Gastrocnemius medialis (tissue), 4 donors: ENCODE results near the gene PRIMA1. TPM values are rescaled to one million over a fixed set of nuclear protein-coding genes. Genes with fewer than 3 reads are reported as not detected.

Source experiments
- ATAC-seq, 2 donors: fragments of 150-250 bp; one replicate each; pipeline ENCODE4 v1.9.1; 2016
- DNase-seq, 2 donors: peaks; one replicate each; pipeline ENCODE4 v3.0.0-alpha.2; 2019
- H3K27ac ChIP-seq, 4 donors: fragments of 200-600 bp; sonication (generic); 1 replicate in 1 of 4; 2 replicates in 3 of 4; pipeline ENCODE4 v1.5.1; 2016 to 2018; ENCODE audit warnings: mild to moderate bottlenecking in 2 of 4, moderate library complexity in 1 of 4
- H3K27me3 ChIP-seq, 3 donors: fragments of 200-600 bp; sonication (generic) in 2 of 3; 1 replicate in 1 of 3; 2 replicates in 2 of 3; pipeline versions ENCODE4 v1.5.1 to v1.6.0; 2016 to 2019; ENCODE audit warnings: mild to moderate bottlenecking in 1 of 3, moderate library complexity in 1 of 3
- H3K36me3 ChIP-seq, 2 donors: fragments of 200-600 bp; sonication (generic) in 1 of 2; one replicate each; pipeline ENCODE4 v1.5.1; 2017 to 2018
- H3K4me1 ChIP-seq, 2 donors: fragments of 200-600 bp; sonication (generic) in 1 of 2; one replicate each; pipeline ENCODE4 v1.5.1; 2016 to 2017; ENCODE audit warnings: mild to moderate bottlenecking in 2 of 2
- H3K4me3 ChIP-seq, 4 donors: fragments of 200-600 bp; sonication (generic) in 3 of 4; 1 replicate in 1 of 4; 2 replicates in 3 of 4; pipeline ENCODE4 v1.5.1; 2016 to 2019; ENCODE audit warnings: mild to moderate bottlenecking in 2 of 4
- H3K9me3 ChIP-seq, 3 donors: fragments of 200-600 bp; sonication (generic) in 2 of 3; 1 replicate in 1 of 3; 2 replicates in 2 of 3; pipeline ENCODE4 v1.5.1; 2016 to 2019
- CTCF ChIP-seq, 5 experiments: fragments of 450-650 bp in 3 of 5; fragments of 200-600 bp in 2 of 5; sonication (generic) in 2 of 5; IDR thresholded peaks in 4 of 5; conservative IDR thresholded peaks in 1 of 5; 1 replicate in 4 of 5; 2 replicates in 1 of 5; pipeline ENCODE4 v1.5.1; 2016 to 2019; ENCODE audit warnings: antibody characterized with exemption in 5 of 5, mild to moderate bottlenecking in 3 of 5, moderate library complexity in 3 of 5
- POLR2A ChIP-seq, 2 donors: fragments of 450-650 bp; IDR thresholded peaks; one replicate each; pipeline ENCODE4 v1.6.1; 2017; ENCODE audit warnings: antibody characterized with exemption in 2 of 2, mild to moderate bottlenecking in 2 of 2, moderate library complexity in 2 of 2
- in situ Hi-C, 4 donors: fragments of 200-750 bp; cut with MboI; loops; one replicate each; pipeline versions ENCODE4 v1.15.0 to v1.8.0; 2017; ENCODE audit warnings: low sequenced_read_pairs in 4 of 4
- intact Hi-C: fragments of 100-400 bp; cut with DNase I; formaldehyde crosslinking; loops from one replicate; pipeline ENCODE4 v1.15.1; 2023; ENCODE audit warnings: low total_unique reads
- total RNA-seq, 4 donors: library from RNA; depleted of rRNA; stranded (reverse); fragments of >200 nt; gene quantifications; one replicate each; pipeline versions ENCODE4 v1.1.0 to v1.2.3, GENCODE V29; 2016

PRIMA1 gene
- total RNA-seq, 4 donors from 2014 or later = 0.09 to 1.0 (median 0.16) TPM; not detected in 1

- Histone ChIP-seq H3K27me3 (no peaks in the 10 kb centered on the region), H3K4me1 (peaks cover 0 to 12% of the 10 kb centered on the region in 2 donors), H3K36me3 (no peaks in the 10 kb centered on the region), H3K4me3 (peak overlapping the region in 2 of 4 donors; percentile 5 to 12), H3K9me3 (no peaks in the 10 kb centered on the region), H3K27ac (peak overlapping the region in 3 of 4 donors; percentile 27 to 67 (median 36))
- DNase-seq (peak; percentile 28 to 78), ATAC-seq (peak; percentile 55 to 77)
- TF ChIP-seq POLR2A (IDR thresholded peaks at IDR 0.05) = no peak
- TF ChIP-seq CTCF (IDR thresholded peaks at IDR 0.05 in 4 of 5, conservative IDR thresholded peaks at IDR 0.05 in 1 of 5) = no peak
- intact Hi-C loops (no loop called here), in situ Hi-C loops (no loop called here)
Observed at GRCh38 chr14:93759719-93760307, 28.5 kb downstream of the PRIMA1 start.

DNA sequence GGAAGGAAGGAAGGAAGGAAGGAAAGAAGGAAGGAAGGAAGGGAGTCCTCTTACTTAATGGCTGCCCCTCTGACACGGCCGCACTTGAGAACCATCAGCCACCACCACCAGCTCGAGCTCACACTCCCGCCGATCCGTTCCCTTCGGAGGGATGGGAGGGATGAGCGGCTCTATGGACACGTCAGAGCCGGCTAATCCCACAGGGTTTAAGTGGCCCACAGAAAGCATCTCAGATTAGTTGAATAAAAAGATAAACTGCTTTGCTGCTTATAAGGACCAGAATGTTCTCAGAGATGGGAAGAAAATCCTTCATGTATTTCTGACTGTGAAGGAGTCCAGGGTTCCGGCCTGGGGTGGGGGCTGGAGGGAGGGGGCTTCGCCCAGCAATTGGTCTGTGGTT is 31.1 kb downstream of the PRIMA1 start:
- H3K36me3 ChIP-seq = no peaks in the 10 kb centered on the region
- no peaks in the 10 kb centered on the region for H3K9me3 ChIP-seq
- H3K4me3 ChIP-seq = no peak overlapping the region
- in situ Hi-C loops = no loop called here
- no peak for DNase-seq
- no peak for TF ChIP-seq CTCF (IDR thresholded peaks at IDR 0.05 in 4 of 5, conservative IDR thresholded peaks at IDR 0.05 in 1 of 5)
- TF ChIP-seq POLR2A (IDR thresholded peaks at IDR 0.05) = no peak
- ATAC-seq = no peak
- H3K27ac ChIP-seq = no peak overlapping the region
- intact Hi-C loops = no loop called here
- H3K27me3 ChIP-seq = no peaks in the 10 kb centered on the region
- H3K4me1 ChIP-seq = peaks cover 0 to 7% of the 10 kb centered on the region in 2 donors

DNA sequence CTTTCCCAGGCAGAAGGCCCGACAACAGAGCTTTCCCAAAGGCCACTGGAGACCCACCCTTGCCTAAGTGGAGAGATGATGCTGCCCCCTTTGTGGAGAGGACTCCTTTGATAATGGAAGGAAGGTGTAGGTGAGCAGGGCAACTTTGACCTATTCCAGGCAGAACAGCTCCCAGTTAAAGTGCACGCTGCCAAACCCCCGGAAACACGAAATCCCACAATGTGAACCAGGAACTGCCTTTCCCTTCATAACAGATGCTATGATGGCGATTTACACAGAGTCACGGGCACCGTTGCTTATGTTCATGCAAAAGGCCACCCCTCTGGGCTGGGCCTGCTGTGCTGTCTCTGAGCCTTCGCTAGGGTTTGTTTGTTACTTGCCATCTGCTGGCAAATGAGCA is 34.6 kb downstream of the PRIMA1 start:
- Histone ChIP-seq H3K9me3 (no peaks in the 10 kb centered on the region), H3K4me3 (no peak overlapping the region), H3K27me3 (no peaks in the 10 kb centered on the region), H3K36me3 (no peaks in the 10 kb centered on the region), H3K4me1 (no peaks in the 10 kb centered on the region), H3K27ac (no peak overlapping the region)
- in situ Hi-C loops = no loop called here
- intact Hi-C loops = no loop called here
- TF ChIP-seq POLR2A (IDR thresholded peaks at IDR 0.05) (no peak), CTCF (IDR thresholded peaks at IDR 0.05 in 4 of 5, conservative IDR thresholded peaks at IDR 0.05 in 1 of 5) (no peak)
- ATAC-seq (no peak), DNase-seq (no peak)

GRCh38 chr14:93752980-93753561 is 35.2 kb downstream of the PRIMA1 start:
- H3K36me3 ChIP-seq = no peaks in the 10 kb centered on the region
- in situ Hi-C loops = no loop called here
- ATAC-seq (no peak), DNase-seq (no peak)
- no peaks in the 10 kb centered on the region for H3K4me1 ChIP-seq
- H3K4me3 ChIP-seq = no peak overlapping the region
- intact Hi-C loops = no loop called here
- H3K27ac ChIP-seq = no peak overlapping the region
- TF ChIP-seq CTCF (IDR thresholded peaks at IDR 0.05 in 4 of 5, conservative IDR thresholded peaks at IDR 0.05 in 1 of 5) (no peak), POLR2A (IDR thresholded peaks at IDR 0.05) (no peak)
- no peaks in the 10 kb centered on the region for H3K9me3 ChIP-seq
- H3K27me3 ChIP-seq = no peaks in the 10 kb centered on the region
